GM18873 (cell line): ENCODE results near the gene AMPD3.
A peak's percentile ranks its signal among the peaks of the same experiment; 100 is the strongest.

Experiments used
- ATAC-seq: cut with Tn5 transposase; IDR thresholded peaks from one replicate; pipeline ENCODE4 v1.9.1; 2021; ENCODE audit warnings: mild to moderate bottlenecking, moderate library complexity, moderate number of reproducible peaks; ENCODE audit not compliant: unreplicated experiment, low FRiP score

AMPD3 gene

DNA sequence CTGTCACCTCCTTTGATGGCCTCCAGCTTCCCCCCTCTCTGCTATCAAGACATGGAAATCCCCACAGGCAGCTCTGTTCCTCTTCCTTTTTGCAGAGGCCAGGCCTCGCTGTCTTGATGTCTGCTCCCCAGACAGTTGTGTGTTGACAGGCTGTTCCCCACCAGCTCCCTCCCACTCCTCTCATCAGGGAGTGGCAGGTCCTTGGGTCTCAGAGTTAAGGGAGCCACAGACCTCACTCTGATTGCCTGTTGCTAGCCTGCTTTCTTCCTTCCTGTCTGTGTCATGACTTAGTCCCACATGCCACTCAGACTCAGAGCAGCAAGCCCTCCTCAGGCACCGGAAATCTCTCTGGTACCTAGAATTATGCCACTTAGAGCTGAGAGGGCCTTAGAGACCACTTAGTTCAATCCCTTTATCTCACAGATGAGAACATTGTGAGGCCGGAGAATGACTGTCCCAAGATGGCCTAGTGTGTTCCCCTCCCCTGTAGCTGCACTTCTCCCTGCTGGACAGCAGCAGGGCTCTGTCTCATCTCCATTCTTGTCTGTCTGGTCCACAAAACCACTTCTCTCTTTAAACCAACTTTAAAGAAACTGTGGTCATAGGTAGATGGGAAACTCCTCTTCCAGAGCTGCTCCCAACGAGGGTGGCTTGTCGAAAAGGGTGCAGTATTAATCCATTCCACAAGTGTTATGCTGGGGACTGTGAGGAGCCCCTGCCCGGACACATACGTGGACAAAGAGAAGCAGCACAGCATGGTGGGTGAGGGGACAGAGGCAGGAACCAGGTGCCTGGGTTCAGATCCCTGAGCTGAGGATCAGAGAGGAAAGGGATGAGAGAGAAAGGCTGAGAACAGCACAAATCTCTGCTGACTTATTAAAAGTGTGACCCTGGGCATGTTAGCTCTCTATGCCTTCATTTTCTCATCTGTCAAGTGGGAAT lies 4.2 kb downstream of the AMPD3 start:
- peak; percentile 59 for ATAC-seq

DNA sequence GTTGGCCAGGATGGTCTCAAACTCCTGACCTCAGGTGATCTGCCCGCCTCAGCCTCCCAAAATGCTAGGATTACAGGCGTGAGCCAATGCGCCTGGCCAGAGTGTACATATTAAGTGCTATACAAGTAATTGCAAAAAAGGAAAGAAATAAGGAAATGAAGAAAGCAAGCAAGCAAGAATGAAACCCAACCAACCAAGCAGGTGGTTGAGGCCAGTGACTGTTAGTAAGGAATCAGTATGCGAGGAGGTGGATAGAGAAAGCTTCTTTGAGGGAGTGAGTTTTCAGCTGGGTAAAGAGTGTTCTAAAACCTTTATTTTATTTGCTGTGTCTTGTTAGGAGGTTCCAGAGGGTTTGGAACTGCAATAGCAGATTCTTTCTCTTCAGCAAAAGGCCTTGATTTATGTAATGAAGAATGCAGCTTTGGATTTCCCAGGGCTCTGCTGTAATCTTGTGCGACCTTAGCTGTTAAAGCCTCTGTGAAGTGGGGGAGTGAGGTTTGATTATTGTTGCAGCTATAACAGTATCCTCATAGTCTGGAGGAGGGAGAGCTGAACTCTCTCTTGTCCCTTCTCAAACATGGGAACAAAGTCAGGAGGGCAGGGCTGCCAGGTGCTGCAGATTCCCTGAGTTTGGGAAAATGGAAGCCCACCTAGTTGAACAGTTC lies 5.7 kb downstream of the AMPD3 start:
- ATAC-seq: no peak

DNA sequence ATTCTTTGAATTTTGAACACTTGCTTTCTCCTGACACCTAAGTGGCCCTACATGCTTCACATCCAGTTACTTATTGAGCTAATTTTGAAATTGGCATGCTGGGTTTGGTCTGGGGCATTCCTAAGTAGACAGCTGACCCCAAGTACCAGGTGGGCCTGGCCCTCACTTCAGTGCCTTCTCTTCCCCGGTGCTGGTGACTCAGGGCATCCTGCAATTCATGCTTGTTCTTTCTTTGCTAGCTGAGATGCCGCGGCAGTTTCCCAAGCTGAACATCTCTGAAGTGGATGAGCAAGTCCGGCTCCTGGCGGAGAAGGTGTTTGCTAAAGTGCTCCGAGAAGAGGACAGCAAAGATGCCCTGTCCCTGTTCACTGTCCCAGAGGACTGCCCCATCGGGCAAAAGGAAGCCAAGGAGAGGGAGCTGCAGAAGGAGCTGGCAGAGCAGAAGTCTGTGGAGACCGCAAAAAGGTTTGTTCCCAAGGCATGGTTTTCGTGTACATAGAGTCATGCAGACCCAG lies 6.3 kb downstream of the AMPD3 start:
- ATAC-seq: no peak

DNA sequence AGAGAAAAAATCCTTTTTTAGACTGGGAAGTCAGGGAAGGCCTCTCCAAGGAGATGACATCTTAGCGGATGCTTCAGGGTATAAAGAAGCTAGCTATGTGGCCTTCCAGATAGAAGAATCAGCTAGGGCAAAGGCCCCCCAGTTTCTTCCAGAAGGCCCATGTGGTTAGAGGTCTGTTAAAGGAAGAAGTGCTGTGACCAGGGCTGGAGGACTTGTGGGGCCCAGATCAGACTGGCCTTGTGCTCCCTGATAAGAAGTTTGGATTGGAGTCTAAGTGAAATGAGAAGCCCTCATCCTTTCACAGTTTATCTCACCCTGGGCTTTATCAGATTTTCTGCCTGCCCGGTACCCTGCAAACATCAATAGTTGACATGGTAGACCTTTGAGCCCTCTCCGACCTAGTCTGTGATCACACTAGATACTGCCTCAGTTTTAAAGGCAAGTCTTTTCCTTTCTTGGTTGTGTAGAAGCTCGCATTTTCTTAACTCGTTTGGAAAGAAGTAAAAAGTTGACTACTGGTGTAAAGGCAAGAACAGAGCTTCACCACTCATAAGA lies 7.8 kb downstream of the AMPD3 start:
- ATAC-seq: no peak

DNA sequence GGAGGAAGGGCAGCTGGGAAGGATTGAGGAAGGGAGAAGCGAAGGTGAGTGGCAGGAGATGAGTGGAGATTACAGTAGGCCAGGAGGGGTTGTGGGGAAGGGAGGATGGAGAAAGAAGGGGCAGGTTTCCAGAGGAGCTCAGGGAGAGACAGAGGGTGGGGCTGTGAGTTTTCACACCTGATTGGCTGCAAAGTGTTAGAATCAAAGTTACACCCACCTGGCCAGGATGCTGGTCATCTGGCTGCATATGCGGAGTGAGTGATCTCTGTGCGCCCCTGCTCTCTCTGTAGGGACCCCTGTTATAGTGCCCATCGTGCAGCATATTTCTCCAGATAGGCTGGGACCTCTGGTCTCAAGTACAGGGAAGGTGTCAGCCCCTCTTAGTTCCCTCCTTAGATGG lies 18.3 kb downstream of the AMPD3 start:
- ATAC-seq: no peak

DNA sequence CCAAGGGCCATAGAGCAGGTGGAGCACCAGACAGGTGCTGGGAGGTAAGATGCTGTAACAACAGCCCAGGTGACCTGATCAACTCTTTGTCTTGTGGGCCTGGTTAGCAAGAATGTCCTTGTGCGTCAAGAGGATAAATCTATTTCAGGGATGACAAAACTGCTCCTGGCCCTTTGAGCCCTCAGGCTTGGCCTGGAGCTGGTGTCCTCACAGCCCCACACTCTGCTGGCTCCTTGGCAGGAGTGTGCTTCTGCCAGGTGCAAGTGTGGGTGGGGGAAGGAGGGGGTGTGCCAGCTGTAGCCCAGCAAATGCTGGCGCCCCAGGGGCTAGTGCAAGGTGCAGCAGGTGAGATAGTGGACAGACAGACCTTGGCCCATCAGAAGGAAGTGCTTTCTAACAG lies 19.5 kb downstream of the AMPD3 start:
- no peak for ATAC-seq

DNA sequence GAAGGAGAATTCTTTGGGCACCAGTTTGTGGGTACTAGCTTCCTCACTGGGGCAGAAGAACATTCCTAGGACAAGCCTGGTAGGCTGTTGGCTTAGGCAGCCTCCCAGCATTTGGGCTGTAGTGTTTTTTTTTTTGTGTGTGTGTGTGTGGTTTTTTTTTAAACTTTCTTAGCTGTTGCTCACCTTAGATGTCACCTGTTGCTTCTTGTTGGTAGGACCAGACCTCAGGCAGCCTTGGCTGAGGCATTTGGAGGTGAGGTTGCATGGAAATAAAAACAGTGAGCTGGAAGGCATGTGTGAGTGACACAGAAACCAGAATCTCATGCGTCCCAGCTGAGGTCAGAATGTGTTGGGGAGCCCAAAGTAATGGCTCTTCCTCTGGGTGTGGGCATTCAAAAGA lies 21.3 kb downstream of the AMPD3 start:
- ATAC-seq: no peak

DNA sequence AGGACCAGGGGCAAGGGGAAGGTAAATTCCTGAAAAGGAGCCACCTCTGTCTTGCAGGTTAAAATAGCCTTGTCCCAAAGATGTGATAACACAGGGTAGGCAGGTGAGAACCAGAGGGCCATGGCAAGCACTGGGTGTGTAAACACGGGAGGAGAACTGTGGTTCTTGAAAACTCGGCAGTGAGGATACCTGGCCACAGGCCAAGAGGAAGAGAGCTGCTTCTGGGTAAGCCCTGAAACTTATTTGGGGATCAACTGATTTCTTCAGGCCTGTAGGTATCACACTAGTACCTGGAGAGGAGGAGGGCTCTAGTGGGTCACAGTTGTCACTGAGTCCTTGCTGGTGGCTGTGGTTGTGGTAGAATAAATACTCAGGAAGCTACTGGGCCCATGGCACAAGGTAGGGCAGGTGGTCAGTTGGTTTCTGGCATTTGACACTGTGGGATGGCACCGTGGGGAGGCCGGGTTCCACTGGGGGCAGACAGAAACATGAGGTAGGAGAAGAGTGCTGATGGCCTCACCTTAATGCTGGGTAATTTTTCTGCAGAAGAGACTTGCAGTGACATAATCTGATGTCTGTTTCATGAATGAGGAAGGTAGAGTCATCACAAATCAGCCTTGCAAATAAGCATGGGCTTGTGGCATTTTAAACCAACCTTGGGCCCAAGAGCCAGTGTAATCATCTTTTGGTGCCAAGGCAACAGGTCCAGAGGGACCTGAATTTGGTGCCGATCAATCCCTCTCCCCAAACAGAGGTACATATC lies 22.0 kb downstream of the AMPD3 start:
- no peak for ATAC-seq

DNA sequence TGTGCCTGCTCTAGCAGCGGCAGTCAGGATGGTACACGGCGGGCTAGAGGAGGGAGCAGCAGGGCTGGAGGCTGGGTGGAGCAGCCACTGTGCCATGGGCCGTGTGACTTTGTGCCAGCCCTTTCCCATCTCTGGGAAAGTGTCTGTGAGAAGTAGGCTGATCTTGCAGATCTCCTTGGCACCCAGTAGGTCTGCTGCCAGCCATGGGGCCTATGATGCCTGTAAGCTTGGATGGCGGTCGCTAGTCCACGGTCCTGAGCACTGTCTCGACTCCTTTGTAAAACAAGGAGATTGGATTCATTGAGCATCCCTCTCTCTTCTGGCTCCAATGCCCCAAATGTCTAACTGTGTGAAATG lies 22.6 kb downstream of the AMPD3 start:
- no peak for ATAC-seq

DNA sequence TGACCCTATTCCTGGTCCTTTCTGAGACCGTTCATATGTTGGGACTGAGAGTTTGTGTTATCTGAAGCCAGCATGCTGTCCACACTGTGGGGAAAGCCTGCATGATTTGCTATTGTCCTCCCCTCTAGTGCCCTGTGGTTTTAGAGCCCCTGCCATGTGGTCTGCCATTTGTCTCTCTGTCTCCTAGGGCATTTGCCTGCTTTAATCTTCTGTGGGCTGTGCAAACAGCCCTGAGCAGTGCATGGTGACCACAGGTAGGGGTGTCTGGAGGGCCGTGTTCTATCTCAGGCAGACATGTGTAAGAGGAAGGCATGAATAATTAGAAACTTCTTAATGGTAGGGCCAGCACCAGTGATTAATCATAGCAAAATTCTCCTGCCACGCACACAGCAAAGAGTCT lies 23.0 kb downstream of the AMPD3 start:
- ATAC-seq: no peak

DNA sequence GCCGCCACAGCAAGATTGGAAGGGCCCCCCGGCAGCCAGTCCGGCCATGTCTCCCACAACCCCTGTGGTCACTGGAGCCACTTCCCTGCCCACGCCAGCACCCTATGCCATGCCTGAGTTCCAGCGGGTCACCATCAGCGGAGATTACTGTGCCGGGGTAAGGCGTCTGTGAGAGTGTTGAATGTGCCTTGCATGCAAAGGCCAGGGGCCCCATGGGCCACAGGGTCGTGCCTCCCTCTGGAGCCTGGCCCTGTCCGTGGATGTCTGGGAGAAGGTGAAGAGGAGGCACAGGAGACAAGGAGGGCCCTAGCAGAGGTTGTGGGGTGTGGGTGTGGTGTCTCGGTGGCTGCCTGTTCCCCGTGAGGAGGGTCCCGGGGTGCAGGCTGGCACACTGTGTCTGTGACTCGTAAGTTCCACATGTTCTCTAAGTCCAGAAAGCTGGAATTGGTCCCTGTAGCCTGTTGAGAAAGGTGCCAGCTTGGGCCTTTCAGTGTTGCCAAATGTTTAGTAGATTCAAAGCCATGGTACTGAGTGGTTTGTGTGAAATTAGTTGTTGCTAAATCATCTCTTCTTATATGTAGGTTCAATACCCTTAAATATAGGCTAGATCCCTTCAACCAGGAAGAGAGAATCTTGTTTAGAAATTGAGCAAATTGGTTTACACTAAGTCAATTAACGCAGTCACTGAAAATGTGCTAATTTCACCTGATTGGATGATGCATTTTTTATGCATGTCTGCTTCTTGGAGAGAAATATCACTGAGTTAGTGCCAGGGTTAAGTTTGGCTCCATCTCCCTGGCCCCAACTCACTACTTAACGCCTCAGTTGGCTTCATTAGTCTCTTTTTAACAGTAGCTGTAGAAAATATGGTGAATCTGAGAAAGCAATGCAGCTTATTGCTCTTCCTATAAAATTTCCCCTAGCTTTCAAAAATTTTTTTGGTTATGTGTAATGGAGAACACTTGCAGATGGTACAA lies 23.8 kb downstream of the AMPD3 start:
- ATAC-seq: no peak

DNA sequence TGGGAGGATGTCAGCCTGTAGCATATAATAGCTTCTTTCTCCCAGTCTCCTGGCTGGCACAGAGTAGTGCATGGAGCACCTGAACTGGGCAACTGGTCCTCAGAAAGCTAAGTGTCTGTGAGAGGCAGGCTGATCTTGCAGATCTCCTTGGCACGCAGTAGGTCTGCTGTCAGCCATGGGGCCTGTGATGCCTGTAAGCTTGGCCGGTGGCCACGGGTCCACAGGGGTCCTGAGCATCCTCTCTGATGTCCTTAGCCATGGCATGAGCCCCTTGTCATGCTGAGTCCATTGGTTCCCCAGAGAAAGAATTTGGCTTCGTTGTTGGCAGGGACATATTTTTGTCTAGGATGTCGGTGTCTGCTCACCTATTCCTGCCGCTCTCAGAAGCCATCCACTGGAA lies 25.0 kb downstream of the AMPD3 start:
- ATAC-seq: no peak

DNA sequence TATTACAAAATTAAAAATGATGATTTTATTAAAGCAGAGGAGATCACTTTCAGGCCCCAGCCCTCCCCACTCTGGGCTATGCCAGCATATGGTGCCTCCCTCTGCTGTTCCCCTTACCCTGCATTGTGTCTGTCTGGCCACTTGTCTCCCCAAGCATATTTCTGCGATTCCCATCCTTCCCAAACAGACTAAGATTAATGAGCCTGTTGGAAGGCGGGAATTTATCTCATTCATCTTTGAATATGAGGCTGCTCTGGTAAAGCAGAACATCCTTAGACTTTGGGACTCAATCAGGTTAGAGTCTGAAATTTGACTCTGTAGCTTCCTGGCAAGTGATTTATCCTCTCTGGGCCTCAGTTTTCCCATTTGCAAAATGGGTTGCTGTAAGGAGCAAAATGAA lies 25.7 kb downstream of the AMPD3 start:
- no peak for ATAC-seq

DNA sequence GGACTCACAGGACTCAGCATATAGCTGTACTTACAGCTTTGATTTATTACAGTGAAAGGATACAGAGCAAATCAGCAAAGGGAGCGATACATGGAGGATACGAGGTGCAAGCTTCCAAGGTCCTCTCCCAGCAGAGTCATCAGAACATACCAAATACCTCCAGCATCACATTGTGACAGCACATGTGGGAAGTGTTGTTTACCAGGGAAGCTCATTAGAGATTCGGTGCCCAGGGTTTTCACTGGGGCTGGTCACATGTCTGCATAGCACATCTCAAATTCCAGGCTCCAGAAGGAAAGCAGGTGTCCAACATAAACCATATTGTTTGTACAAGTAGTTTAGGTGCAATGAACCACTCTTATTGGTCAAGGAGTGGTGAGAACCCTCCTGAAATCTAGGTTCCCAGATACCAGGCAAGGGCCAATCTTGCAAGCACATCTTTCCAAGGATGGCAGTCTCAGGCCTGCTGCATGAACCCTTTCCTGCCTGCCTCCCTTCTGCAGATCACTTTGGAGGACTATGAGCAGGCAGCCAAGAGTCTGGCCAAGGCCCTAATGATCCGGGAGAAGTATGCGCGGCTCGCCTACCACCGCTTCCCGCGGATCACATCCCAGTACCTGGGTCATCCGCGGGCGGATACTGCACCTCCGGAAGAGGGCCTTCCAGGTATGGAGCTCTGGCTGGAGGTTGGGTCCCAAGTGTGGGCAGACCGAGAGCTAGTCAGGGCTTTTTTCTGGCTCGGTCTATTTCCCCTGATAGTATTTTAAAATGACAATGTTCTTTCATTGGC lies 26.7 kb downstream of the AMPD3 start:
- ATAC-seq: no peak

DNA sequence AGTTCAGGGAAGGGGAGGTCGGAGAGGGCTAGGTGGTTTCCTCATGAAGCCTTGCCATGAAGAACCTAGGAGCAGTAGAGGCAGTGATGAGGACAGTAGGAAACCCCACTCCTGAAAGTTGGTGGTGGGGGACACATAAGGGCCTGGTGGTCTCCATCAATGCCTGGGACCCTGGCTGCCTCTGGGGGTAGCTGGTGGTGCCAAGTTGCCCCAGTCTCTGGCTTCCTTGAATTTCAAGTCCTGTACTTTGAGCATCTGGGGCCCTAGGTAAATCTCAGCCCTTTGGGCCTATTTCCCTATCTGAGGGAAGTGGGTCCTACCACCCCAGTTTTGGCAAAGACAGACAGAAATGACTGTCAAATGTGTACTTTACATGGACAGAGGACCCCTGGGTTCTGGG lies 28.1 kb downstream of the AMPD3 start:
- ATAC-seq: no peak

DNA sequence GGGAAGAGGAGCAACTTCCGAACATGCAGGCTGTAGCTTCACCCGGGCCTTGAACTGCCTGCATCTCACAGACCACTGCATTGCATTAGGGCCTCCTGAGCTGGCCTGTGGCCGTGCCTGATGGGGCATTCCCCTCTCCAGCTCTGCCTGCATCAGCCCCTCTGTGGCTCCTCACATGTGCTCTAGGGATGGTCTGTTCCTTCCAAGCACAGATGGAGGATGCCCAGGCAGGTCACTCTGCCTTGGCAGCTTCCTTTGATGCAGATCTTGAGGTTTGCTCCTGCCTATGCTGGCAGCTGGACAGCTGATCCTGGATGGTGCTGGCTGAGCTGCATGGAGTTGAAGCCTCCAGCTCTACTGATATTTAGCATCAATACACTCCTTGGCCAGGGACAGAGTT lies 28.5 kb downstream of the AMPD3 start:
- ATAC-seq: no peak

DNA sequence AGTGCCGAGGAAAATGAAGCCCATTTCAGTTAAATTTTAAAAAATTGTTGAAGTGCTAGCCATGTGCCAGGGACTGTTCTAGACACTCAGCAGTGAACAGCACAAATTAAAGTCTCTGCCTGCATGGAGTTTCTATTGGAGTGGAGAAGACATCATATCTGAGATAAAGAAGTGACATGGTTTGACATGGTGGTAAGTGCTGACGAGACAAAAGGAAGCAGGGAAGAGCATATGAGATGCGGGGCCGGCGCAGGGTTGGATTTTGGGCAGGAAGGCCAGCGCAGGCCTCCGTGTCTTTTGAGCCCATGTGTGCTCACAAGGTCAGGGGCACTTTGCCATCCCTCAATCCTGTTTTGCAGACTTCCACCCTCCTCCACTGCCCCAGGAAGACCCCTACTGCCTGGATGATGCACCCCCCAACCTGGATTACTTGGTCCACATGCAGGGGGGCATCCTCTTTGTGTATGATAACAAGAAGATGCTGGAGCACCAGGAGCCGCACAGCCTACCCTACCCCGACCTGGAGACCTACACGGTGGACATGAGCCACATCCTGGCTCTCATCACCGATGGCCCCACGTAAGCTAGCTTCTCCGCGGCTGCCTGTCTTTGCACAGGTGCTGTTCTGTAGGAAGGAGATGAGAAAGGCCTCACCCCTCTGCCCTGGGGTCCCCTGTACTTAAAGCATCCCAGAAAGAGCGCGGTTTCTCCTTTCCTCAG lies 29.6 kb downstream of the AMPD3 start:
- no peak for ATAC-seq

DNA sequence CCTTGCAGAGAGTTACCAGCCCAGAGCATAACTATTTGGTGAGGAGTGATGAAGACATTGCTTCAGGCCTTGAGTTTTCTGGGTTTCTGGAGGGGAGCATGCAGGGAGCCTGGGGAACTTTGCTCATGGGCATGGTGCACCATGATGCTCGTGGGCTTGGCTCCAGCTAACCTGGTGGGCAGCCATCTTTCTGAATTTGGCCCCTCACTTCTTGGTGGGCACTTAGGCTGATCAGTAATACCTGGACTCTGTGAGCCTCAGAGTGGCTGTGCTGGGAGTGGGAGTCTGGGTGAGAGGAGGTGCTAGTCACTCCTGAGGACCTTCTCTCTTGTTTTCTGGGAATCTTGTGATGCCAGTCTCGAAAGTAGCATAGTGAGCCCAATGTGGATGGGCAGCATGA lies 30.6 kb downstream of the AMPD3 start:
- ATAC-seq: no peak
